ENCODE results near the gene ZNF512. TPM values are rescaled to one million over a fixed set of nuclear protein-coding genes. Genes with fewer than 3 reads are reported as not detected.
"Not testable (repeated sequence)": the region's sequence is repeated elsewhere in the genome, so short reads cannot be mapped to it uniquely, and the experiment has no call there.

ZNF512 gene
- total and polyA plus RNA-seq, 2 experiments from 2014 or later: 16.1 to 16.7 TPM

DNA sequence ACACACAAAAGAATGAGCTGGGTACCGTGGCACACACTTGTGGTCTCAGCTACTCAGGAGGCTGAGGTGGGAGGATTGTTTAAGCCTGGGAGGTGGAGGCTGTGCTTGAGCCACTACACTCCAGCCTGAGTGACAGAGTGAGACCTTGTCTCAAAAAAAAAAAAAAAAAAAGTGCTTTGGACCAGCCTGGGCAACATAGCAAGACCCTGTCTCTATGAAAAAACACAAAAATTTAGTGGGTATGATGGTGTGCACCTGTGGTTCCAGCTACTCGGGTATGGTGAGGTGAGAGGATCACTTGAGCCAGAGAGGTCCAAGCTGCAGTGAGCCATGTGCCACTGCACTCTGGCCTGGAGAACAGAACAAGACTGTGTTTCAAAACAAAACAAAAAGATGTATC lies 10.4 kb downstream of the ZNF512 start:
- Histone ChIP-seq H3K79me2 (ENCODE audit: insufficient read depth) (peaks cover 100% of the 10 kb centered on the region), H3K9ac (no peak overlapping the region), H3F3A (ENCODE audit: insufficient read depth) (0 out of 2 replicates have a peak, but pooled peaks cover 8% of the 10 kb centered on the region), H3K4me2 (ENCODE audit: unreplicated experiment) (no peak overlapping the region), H3K4me3 (no peak overlapping the region), H3K27ac (no peak overlapping the region), H2AFZ (no peak overlapping the region), H3K9me2 (ENCODE audit: insufficient read depth) (no peaks in the 10 kb centered on the region), H3K36me3 (ENCODE audit: low read depth) (no peaks in the 10 kb centered on the region), H4K20me1 (ENCODE audit: insufficient read depth) (0 out of 2 replicates have a peak, but pooled peaks cover 6% of the 10 kb centered on the region), H3K4me1 (ENCODE audit: insufficient read depth) (0 out of 2 replicates have a peak, but pooled peaks cover 3% of the 10 kb centered on the region), H3K27me3 (replicated peaks; ENCODE audit: insufficient read depth) (no peaks in the 10 kb centered on the region), H3K9me3 (ENCODE audit: low read depth) (no peaks in the 10 kb centered on the region)
- no peak for TF ChIP-seq EZH2phosphoT487 (IDR thresholded peaks at IDR 0.05; ENCODE audit: insufficient read depth, low read depth)
- no peak for TF ChIP-seq EZH2 (IDR thresholded peaks at IDR 0.05; ENCODE audit: insufficient read depth, poor library complexity, severe bottlenecking)
- in situ Hi-C loops (cut with MboI): no loop called here
- 79 to 94% methylated on average over 1 to 2 of the region's 2 CpGs for WGBS, 2 experiments (ENCODE audit: low coverage in 1 of 2, low lambda C conversion rate in 2 of 2, missing lambda C conversion rate in 2 of 2)
- DNase-seq: no peak

- H2AFZ ChIP-seq; H3K4me1 ChIP-seq (ENCODE audit: insufficient read depth); H3K4me2 ChIP-seq (ENCODE audit: unreplicated experiment); H4K20me1 ChIP-seq (ENCODE audit: insufficient read depth); H3K27ac ChIP-seq; H3K36me3 ChIP-seq (ENCODE audit: low read depth); DNase-seq; H3K9me3 ChIP-seq (ENCODE audit: low read depth); in situ Hi-C loops (cut with MboI); H3K9ac ChIP-seq; H3F3A ChIP-seq (ENCODE audit: insufficient read depth); H3K4me3 ChIP-seq; H3K27me3 ChIP-seq (replicated peaks; ENCODE audit: insufficient read depth); H3K9me2 ChIP-seq (ENCODE audit: insufficient read depth): not testable (repeated sequence)
- WGBS, 2 experiments (ENCODE audit: low coverage in 1 of 2, low lambda C conversion rate in 2 of 2, missing lambda C conversion rate in 2 of 2): 98 to 100% methylated on average over 2 to 45 of the region's 45 CpGs
- peaks cover 100% of the 10 kb centered on the region for H3K79me2 ChIP-seq (ENCODE audit: insufficient read depth)
Measured at GRCh38 chr2:27594020-27594703, 11.3 kb downstream of the ZNF512 start.

DNA sequence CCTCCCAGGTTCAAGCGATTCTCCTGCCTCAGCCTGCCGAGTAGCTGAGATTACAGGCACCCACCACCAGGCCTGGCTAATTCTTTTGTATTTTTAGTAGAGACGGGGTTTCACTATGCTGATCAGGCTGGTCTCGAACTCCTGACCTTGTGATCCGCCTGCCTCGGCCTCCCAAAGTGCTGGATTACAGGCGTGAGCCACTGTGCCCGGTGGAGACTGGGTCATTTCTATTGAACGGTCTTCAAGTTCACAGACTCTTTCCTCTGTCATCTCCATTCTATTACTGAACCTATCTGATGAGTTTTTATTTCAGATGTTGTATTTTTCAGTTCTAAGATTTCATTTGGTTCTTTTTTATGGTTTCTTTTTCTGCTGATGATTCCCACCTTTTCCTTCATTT lies 12.6 kb downstream of the ZNF512 start:
- H4K20me1 ChIP-seq (ENCODE audit: insufficient read depth): not testable (repeated sequence)
- WGBS, 2 experiments (ENCODE audit: low coverage in 1 of 2, low lambda C conversion rate in 2 of 2, missing lambda C conversion rate in 2 of 2): 95 to 99% methylated on average over 7 to 9 of the region's 9 CpGs

DNA sequence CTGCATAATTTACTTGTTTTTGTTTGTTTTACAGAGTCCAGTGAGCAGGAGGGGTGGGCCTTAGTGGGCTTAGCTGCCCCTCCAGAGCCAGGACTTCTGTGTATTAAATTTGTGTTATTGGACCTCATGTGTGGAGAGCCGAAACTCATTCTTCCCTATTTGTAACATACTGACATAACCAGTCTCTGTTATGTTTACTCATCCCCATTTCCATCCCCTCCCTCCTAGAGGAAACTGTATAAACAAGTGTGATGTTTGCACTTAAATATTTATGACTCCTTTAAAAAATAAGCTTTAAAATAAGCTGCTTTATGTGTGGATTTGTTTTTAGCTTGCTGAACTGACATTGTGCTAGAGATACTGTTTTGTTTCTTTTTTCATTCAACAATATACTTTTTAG lies 13.8 kb downstream of the ZNF512 start:
- TF ChIP-seq EZH2phosphoT487 (IDR thresholded peaks at IDR 0.05; ENCODE audit: insufficient read depth, low read depth) (no peak), EZH2 (IDR thresholded peaks at IDR 0.05; ENCODE audit: insufficient read depth, poor library complexity, severe bottlenecking) (no peak)
- Histone ChIP-seq H2AFZ (no peak overlapping the region), H3K9me3 (ENCODE audit: low read depth) (no peaks in the 10 kb centered on the region), H3K36me3 (ENCODE audit: low read depth) (0 out of 2 replicates have a peak, but pooled peaks cover 13% of the 10 kb centered on the region), H3K9ac (no peak overlapping the region), H3F3A (ENCODE audit: insufficient read depth) (0 out of 2 replicates have a peak, but pooled peaks cover 8% of the 10 kb centered on the region), H3K4me3 (no peak overlapping the region), H3K4me2 (ENCODE audit: unreplicated experiment) (no peak overlapping the region), H3K27me3 (replicated peaks; ENCODE audit: insufficient read depth) (no peaks in the 10 kb centered on the region), H4K20me1 (ENCODE audit: insufficient read depth) (0 out of 2 replicates have a peak, but pooled peaks cover 6% of the 10 kb centered on the region), H3K9me2 (ENCODE audit: insufficient read depth) (no peaks in the 10 kb centered on the region), H3K79me2 (ENCODE audit: insufficient read depth) (peaks cover 100% of the 10 kb centered on the region), H3K27ac (no peak overlapping the region), H3K4me1 (ENCODE audit: insufficient read depth) (0 out of 2 replicates have a peak, but pooled peaks cover 3% of the 10 kb centered on the region)
- peak; percentile 44 for DNase-seq
- in situ Hi-C loops (cut with MboI): no loop called here
- WGBS, 2 experiments (ENCODE audit: low coverage in 1 of 2, low lambda C conversion rate in 2 of 2, missing lambda C conversion rate in 2 of 2): 92 to 96% methylated on average over 1 of the region's 1 CpG

More for the DNA sequence above, 12.6 kb downstream of the ZNF512 start:
- H2AFZ ChIP-seq; H3K9me2 ChIP-seq (ENCODE audit: insufficient read depth); H3K9me3 ChIP-seq (ENCODE audit: low read depth); DNase-seq; H3K9ac ChIP-seq; H3K4me3 ChIP-seq; H3K4me1 ChIP-seq (ENCODE audit: insufficient read depth); H3F3A ChIP-seq (ENCODE audit: insufficient read depth); H3K36me3 ChIP-seq (ENCODE audit: low read depth); in situ Hi-C loops (cut with MboI); H3K4me2 ChIP-seq (ENCODE audit: unreplicated experiment); H3K27me3 ChIP-seq (replicated peaks; ENCODE audit: insufficient read depth); H3K27ac ChIP-seq: not testable (repeated sequence)
- peaks cover 100% of the 10 kb centered on the region for H3K79me2 ChIP-seq (ENCODE audit: insufficient read depth)

Data from GM23248 (cell line).